HFFc6 (cell line): ENCODE measurements around the gene KCNQ1OT1. TPM values are rescaled to one million over a fixed set of nuclear protein-coding genes. Genes with fewer than 3 reads are reported as not detected.

ENCODE experiments used
- DNase-seq: peaks from one replicate; pipeline ENCODE4 v3.0.0-alpha.2; 2018
- H3K27ac Mint-ChIP-seq: 2 replicates; pipeline ENCODE4 v1.8.0; 2020; ENCODE audit warnings: mild to moderate bottlenecking, mixed read lengths
- H3K27me3 Mint-ChIP-seq: 2 replicates; pipeline ENCODE4 v1.8.0; 2021; ENCODE audit warnings: mild to moderate bottlenecking, moderate library complexity, mixed read lengths; ENCODE audit not compliant: insufficient read depth
- H3K36me3 Mint-ChIP-seq: 2 replicates; pipeline ENCODE4 v1.8.0; 2021; ENCODE audit warnings: low read depth, mixed read lengths
- H3K4me1 Mint-ChIP-seq: 2 replicates; pipeline ENCODE4 v1.8.0; 2020; ENCODE audit warnings: low read depth, mixed read lengths
- H3K4me3 Mint-ChIP-seq: 2 replicates; pipeline ENCODE4 v1.8.0; 2020; ENCODE audit warnings: mild to moderate bottlenecking, moderate library complexity, mixed read lengths
- H3K9me3 Mint-ChIP-seq: 2 replicates; pipeline ENCODE4 v1.8.0; 2020; ENCODE audit warnings: mild to moderate bottlenecking, mixed read lengths
- total RNA-seq, 6 experiments: library from RNA; stranded (reverse); fragmentation: NEBNext Ultra II Directional; extraction: Animal tissue kit (Norgen Biotek cat#: 25700); gene quantifications; 2 replicates in 1 of 6; 3 replicates in 5 of 6; pipeline ENCODE4 v1.2.3, GENCODE V29; 2021
- TF ChIP-seq, protein P1 (sequence below): fragments of 200-600 bp; sonication (generic); IDR thresholded peaks from 2 replicates; pipeline ENCODE4 v1.5.0; 2021; ENCODE audit warnings: antibody characterized with exemption, mild to moderate bottlenecking

Gene KCNQ1OT1
- total RNA-seq, 6 experiments from 2014 or later = 0.41 to 0.76 (median 0.43) TPM

DNA sequence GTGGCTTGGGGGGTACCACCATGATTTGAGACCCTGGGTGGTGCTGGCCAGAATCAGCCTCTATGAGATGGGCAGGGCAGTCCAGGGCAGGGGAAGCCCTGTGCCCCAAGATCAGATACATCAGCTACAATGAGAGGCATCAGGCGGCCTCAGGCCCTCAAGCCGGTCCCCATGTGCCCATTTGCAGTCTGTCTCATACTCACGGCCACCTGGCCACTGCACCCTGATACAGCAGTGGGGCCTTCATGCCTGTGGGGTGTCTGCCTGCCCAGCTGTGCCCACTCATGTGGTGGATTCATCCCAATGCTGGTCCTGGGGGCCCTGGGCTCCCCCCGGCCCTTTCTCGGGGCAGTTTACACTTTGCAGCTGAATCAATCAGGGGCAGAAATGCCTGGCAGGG is 42.4 kb upstream of the KCNQ1OT1 start:
- Mint-ChIP-seq H3K9me3 (no peaks in the 10 kb centered on the region), H3K27ac (no peak overlapping the region), H3K4me1 (peaks cover 23% of the 10 kb centered on the region), H3K27me3 (peaks cover 9% of the 10 kb centered on the region), H3K36me3 (no peaks in the 10 kb centered on the region), H3K4me3 (no peak overlapping the region)
- TF ChIP-seq, protein P1, sequence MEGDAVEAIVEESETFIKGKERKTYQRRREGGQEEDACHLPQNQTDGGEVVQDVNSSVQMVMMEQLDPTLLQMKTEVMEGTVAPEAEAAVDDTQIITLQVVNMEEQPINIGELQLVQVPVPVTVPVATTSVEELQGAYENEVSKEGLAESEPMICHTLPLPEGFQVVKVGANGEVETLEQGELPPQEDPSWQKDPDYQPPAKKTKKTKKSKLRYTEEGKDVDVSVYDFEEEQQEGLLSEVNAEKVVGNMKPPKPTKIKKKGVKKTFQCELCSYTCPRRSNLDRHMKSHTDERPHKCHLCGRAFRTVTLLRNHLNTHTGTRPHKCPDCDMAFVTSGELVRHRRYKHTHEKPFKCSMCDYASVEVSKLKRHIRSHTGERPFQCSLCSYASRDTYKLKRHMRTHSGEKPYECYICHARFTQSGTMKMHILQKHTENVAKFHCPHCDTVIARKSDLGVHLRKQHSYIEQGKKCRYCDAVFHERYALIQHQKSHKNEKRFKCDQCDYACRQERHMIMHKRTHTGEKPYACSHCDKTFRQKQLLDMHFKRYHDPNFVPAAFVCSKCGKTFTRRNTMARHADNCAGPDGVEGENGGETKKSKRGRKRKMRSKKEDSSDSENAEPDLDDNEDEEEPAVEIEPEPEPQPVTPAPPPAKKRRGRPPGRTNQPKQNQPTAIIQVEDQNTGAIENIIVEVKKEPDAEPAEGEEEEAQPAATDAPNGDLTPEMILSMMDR = no peak
- no peak for DNase-seq

DNA sequence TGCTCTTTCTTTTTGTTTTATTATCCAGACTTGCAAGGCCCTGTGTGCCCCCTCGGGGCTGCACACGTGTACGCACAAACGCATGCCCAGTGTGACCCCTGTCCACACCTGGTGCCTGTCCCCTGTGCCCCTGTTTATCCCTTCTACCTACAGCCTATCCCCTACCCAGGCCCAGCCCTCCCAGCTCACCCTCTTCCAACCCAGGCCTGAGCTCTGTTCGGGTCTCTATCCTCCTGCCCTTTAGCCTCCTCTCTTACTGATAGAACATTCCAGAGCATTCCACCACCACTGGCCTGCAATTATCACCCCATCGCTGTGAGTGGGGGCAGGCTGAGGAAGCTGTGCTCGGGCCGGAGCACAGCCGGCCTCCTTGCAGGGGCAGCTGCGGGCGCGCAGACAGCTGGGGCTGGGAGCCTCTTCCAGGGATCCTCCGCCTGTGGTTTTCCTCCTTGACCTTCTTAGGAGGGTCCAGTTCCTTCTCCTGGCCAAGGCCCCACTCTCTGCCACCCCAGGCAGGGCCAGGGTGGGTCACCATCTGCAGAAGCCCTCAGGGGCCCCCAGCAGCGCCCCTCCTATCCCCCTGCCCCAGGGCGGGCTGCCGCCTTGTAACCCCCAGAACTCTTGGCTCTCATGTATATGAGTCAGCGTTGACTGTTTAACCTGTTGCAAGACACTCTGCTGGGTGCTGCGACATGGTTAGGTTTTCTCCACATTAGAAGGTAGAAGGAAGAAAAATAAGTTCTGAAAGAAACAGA is 41.8 kb upstream of the KCNQ1OT1 start:
- H3K4me1 Mint-ChIP-seq = peaks cover 27% of the 10 kb centered on the region
- peak overlapping the region; percentile 6; the same call in 1 of the 2 replicates for H3K27ac Mint-ChIP-seq
- no peak overlapping the region for H3K4me3 Mint-ChIP-seq
- peak; percentile 37 for DNase-seq
- H3K27me3 Mint-ChIP-seq = peaks cover 7% of the 10 kb centered on the region
- no peaks in the 10 kb centered on the region for H3K36me3 Mint-ChIP-seq
- TF ChIP-seq, protein P1 = no peak
- H3K9me3 Mint-ChIP-seq = no peaks in the 10 kb centered on the region

DNA sequence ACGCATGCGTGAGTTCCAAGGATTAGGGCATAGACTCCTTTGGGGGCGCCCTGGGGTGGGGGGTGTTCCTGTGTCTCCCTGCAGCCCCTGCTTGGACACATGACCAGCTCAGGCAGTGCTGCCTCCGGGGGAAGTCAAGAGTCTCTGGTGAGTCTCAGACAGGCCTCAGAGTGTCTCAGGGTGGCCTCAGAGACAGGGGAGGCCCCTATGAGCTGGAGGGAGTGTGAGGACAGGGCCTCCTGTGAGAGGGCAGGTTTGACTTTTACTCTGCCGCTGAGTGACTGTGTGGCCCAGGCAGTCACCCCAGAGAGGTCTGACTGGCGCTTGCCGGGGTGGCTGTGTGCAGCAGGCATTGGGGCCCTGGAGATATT is 41.2 kb upstream of the KCNQ1OT1 start:
- H3K27ac Mint-ChIP-seq = no peak overlapping the region
- no peaks in the 10 kb centered on the region for H3K9me3 Mint-ChIP-seq
- TF ChIP-seq, protein P1 = no peak
- H3K36me3 Mint-ChIP-seq = no peaks in the 10 kb centered on the region
- peaks cover 27% of the 10 kb centered on the region for H3K4me1 Mint-ChIP-seq
- no peak overlapping the region for H3K4me3 Mint-ChIP-seq
- peaks cover 7% of the 10 kb centered on the region for H3K27me3 Mint-ChIP-seq
- DNase-seq = no peak

DNA sequence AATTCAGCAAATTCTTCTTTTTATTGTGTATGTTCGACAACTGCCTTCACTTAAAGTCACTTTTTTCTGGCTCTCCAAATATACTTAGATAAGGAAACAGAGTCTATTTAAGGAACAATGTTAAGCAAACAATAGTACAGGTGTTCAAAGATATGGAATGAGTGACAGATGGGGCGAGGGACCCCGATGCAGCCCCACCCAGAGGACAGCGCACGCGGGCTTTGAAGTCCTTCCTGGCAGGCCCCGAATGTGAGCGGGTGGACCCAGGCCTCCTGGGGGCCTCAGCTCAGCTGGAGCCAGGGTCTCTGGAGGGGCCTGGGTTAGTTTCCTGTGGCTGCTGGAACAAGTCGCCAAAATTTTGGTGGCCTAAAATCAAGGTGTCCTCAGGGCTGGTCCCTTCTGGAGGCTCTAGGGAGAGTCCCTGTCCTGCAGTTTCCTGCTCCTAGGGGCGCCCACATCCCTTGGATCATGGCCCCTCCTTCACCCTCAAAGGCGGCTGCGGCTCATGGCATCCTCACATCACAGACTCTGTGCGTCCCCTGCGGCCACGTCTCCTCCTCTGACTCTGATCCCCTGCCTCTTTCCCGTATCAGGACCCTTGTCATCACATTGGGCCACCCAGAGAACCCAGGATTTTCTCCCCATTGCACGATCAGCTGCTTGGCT is 40.6 kb upstream of the KCNQ1OT1 start:
- Mint-ChIP-seq H3K36me3 (no peaks in the 10 kb centered on the region), H3K9me3 (no peaks in the 10 kb centered on the region), H3K27me3 (peaks cover 8% of the 10 kb centered on the region), H3K4me3 (no peak overlapping the region), H3K4me1 (peaks cover 27% of the 10 kb centered on the region), H3K27ac (no peak overlapping the region)
- DNase-seq = no peak
- TF ChIP-seq, protein P1 = no peak

DNA sequence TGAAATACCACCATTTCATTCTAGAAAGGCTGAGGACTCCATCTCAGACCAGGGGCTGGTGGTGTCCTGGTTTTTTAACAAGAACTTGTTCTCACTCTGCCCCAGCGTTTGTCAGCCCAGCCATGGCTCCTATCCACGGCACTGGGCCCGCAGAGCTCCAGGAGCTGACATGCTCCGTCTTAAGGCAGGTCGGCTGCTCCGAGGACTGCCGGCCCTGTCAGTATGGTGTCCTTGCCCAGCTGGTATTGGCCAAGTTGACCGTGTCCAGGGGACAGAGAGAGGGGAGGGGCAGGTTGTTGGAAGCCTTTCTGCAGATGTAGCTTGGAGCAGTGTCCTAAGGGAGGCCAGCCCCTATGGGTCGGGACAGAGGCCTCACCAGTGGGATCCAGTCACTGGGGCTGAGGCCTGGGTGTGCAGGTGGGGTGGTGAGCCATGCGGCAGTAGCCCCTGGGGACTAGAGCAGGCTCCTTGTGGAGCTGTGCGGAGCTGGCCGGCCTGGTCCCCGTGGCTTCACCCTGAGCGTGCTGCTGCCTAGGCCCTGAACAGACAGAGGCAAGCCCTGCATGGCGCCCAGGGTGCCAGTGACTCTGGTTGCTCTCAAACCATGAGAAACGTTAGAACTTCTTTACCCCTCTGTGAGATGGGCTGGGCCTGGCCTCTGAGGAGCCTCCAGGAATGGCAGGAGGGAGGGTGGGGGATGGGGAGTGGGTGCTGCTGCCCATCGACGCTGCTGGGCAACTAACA is 39.9 kb upstream of the KCNQ1OT1 start:
- TF ChIP-seq, protein P1 = no peak
- H3K27me3 Mint-ChIP-seq = peaks cover 9% of the 10 kb centered on the region

More for the DNA sequence above, 39.9 kb upstream of the KCNQ1OT1 start:
- no peaks in the 10 kb centered on the region for H3K9me3 Mint-ChIP-seq
- no peak overlapping the region for H3K27ac Mint-ChIP-seq
- no peak overlapping the region for H3K4me3 Mint-ChIP-seq
- H3K4me1 Mint-ChIP-seq = peaks cover 27% of the 10 kb centered on the region
- no peak for DNase-seq
- no peaks in the 10 kb centered on the region for H3K36me3 Mint-ChIP-seq
